Measurements from ENCODE around the gene TMBIM4. TPM values are rescaled to one million over a fixed set of nuclear protein-coding genes. Genes with fewer than 3 reads are reported as not detected.

Gene TMBIM4
- total RNA-seq, 1 experiment from 2014 or later: 51.1 TPM

- Histone ChIP-seq H3K27ac (ENCODE audit: low read depth, low read length) (no peak overlapping the region), H2AFZ (ENCODE audit: low read depth, low read length, poor library complexity, severe bottlenecking) (no peak overlapping the region), H3K79me2 (ENCODE audit: insufficient read depth, low read length) (peaks cover 73% of the 10 kb centered on the region), H3K9me2 (ENCODE audit: insufficient read depth) (no peaks in the 10 kb centered on the region), H3K9me3 (ENCODE audit: control insufficient read depth in 1 of 2, insufficient read depth in 1 of 2, low read depth in 1 of 2, low read length in 2 of 2) (peaks cover 0 to 7% of the 10 kb centered on the region in 2 experiments; a peak in 2 of 4 replicates), H3K9ac (ENCODE audit: low read length) (no peak overlapping the region), H3K4me1 (ENCODE audit: control insufficient read depth in 1 of 2, insufficient read depth in 2 of 2, low read length in 2 of 2) (peaks cover 0 to 7% of the 10 kb centered on the region in 2 experiments; a peak in 1 of 4 replicates), H3K27me3 (ENCODE audit: insufficient read depth, low read length) (no peaks in the 10 kb centered on the region), H3K4me3 (replicated peaks in 1 of 2; ENCODE audit: low read depth in 1 of 2, low read length in 2 of 2) (no peak overlapping the region), H3K36me3 (ENCODE audit: control insufficient read depth in 1 of 2, insufficient read depth in 2 of 2, low read length in 2 of 2) (peaks cover 0 to 23% of the 10 kb centered on the region in 2 experiments; a peak in 2 of 4 replicates), H3K4me2 (ENCODE audit: low read length) (no peak overlapping the region), H4K20me1 (ENCODE audit: insufficient read depth) (no peaks in the 10 kb centered on the region)
- POLR2A ChIA-PET: no interaction called here
- no peak for TF ChIP-seq EZH2phosphoT487 (IDR thresholded peaks at IDR 0.05; ENCODE audit: borderline replicate concordance)
- TF ChIP-seq SRF (IDR thresholded peaks at IDR 0.05; ENCODE audit: low read depth): no peak
- TF ChIP-seq TCF7L2 (IDR thresholded peaks at IDR 0.05; ENCODE audit: borderline replicate concordance, extremely low read depth, insufficient read depth, insufficient read length): no peak
- CTCF ChIA-PET: no interaction called here
- RAD21 ChIA-PET (ENCODE audit: low non-redundant PET in 1 of 2, low total read pairs in 2 of 2, uncharacterized antibody in 2 of 2, unreplicated experiment in 2 of 2): no interaction called here
- no peak for DNase-seq (ENCODE audit: low read depth, low spot score)
- intact Hi-C loops (cut with micrococcal nuclease): no loop called here
- no TSS peak for BruUV-seq (replicated peaks)
- ATAC-seq: no peak
Measured at GRCh38 chr12:66162701-66163100, 7.1 kb downstream of the TMBIM4 start.

- ATAC-seq (no peak), DNase-seq (ENCODE audit: low read depth, low spot score) (no peak)
- no peak overlapping the region for H2AFZ ChIP-seq (ENCODE audit: low read depth, low read length, poor library complexity, severe bottlenecking)
- TF ChIP-seq EZH2 (IDR thresholded peaks at IDR 0.05): no peak
- TF ChIP-seq FOSL1 (IDR thresholded peaks at IDR 0.05; ENCODE audit: low read depth): no peak
- TF ChIP-seq TCF7L2 (IDR thresholded peaks at IDR 0.05; ENCODE audit: borderline replicate concordance, extremely low read depth, insufficient read depth, insufficient read length): no peak
- no peak for TF ChIP-seq MAX (IDR thresholded peaks at IDR 0.05)
- no peak for TF ChIP-seq ATF3 (IDR thresholded peaks at IDR 0.05)
- TF ChIP-seq EZH2phosphoT487 (IDR thresholded peaks at IDR 0.05; ENCODE audit: borderline replicate concordance): no peak
- TF ChIP-seq SRF (IDR thresholded peaks at IDR 0.05; ENCODE audit: low read depth): no peak
- no peak for TF ChIP-seq YY1 (IDR thresholded peaks at IDR 0.05; ENCODE audit: extremely low read depth, insufficient replicate concordance, low read depth, low read length)
- TF ChIP-seq ZBTB33 (IDR thresholded peaks at IDR 0.05; ENCODE audit: extremely low read depth, insufficient replicate concordance, low read length): no peak
- no peak for TF ChIP-seq POLR2AphosphoS5 (IDR thresholded peaks at IDR 0.05; ENCODE audit: low read depth, low read length)
- no peak for TF ChIP-seq ELF1 (IDR thresholded peaks at IDR 0.05; ENCODE audit: borderline replicate concordance, low read depth)
- TF ChIP-seq CTCF (IDR thresholded peaks at IDR 0.05 in 2 of 3, conservative IDR thresholded peaks at IDR 0.05 in 1 of 3; ENCODE audit: borderline replicate concordance in 1 of 3, insufficient read depth in 1 of 3, low read depth in 2 of 3, low read length in 2 of 3): no peak
- TF ChIP-seq POLR2A (IDR thresholded peaks at IDR 0.05; ENCODE audit: borderline replicate concordance, extremely low read depth, insufficient read depth, insufficient read length): no peak
- H3K9me3 ChIP-seq (ENCODE audit: control insufficient read depth in 1 of 2, insufficient read depth in 1 of 2, low read depth in 1 of 2, low read length in 2 of 2): peaks cover 0 to 7% of the 10 kb centered on the region in 2 experiments; a peak in 2 of 4 replicates
- H3K9ac ChIP-seq (ENCODE audit: low read length): no peak overlapping the region
- BruUV-seq (replicated peaks): no TSS peak
- no peaks in the 10 kb centered on the region for H3K9me2 ChIP-seq (ENCODE audit: insufficient read depth)
- peaks cover 0 to 11% of the 10 kb centered on the region in 2 experiments; a peak in 2 of 4 replicates for H3K36me3 ChIP-seq (ENCODE audit: control insufficient read depth in 1 of 2, insufficient read depth in 2 of 2, low read length in 2 of 2)
- peaks cover 53% of the 10 kb centered on the region for H3K79me2 ChIP-seq (ENCODE audit: insufficient read depth, low read length)
- no peak overlapping the region for H3K27ac ChIP-seq (ENCODE audit: low read depth, low read length)
- ChIA-PET RAD21 (ENCODE audit: low non-redundant PET in 1 of 2, low total read pairs in 2 of 2, uncharacterized antibody in 2 of 2, unreplicated experiment in 2 of 2) (no interaction called here), POLR2A (interaction anchor here (4.3 kb wide), 1 partner anchor 9 kb away, joined by 21 read pairs; the partner anchor contains the start of gene TMBIM4), CTCF (interaction anchor here (1.6 to 3.7 kb wide), 2 partner anchors 9 to 16 kb away, joined by 6 to 17 read pairs; partner anchors contain the start of gene TMBIM4)
- no peak overlapping the region for H3K4me2 ChIP-seq (ENCODE audit: low read length)
- H3K4me3 ChIP-seq (replicated peaks in 1 of 2; ENCODE audit: low read depth in 1 of 2, low read length in 2 of 2): no peak overlapping the region
- H3K4me1 ChIP-seq (ENCODE audit: control insufficient read depth in 1 of 2, insufficient read depth in 2 of 2, low read length in 2 of 2): peaks cover 0 to 7% of the 10 kb centered on the region in 2 experiments; a peak in 1 of 4 replicates
- no peaks in the 10 kb centered on the region for H3K27me3 ChIP-seq (ENCODE audit: insufficient read depth, low read length)
- H4K20me1 ChIP-seq (ENCODE audit: insufficient read depth): no peaks in the 10 kb centered on the region
- intact Hi-C loops (cut with micrococcal nuclease): no loop called here
Measured at GRCh38 chr12:66160704-66161103, 9.1 kb downstream of the TMBIM4 start.
